NCI-H187 treated with DMSO at 0.1 percent for 48 hours (cell line): Measurements from ENCODE around the gene NFIA.

Experiments used
- DNase-seq: peaks from one replicate; lab custom pipeline; 2025; lab: John Stamatoyannopoulos, UW

NFIA gene

DNA sequence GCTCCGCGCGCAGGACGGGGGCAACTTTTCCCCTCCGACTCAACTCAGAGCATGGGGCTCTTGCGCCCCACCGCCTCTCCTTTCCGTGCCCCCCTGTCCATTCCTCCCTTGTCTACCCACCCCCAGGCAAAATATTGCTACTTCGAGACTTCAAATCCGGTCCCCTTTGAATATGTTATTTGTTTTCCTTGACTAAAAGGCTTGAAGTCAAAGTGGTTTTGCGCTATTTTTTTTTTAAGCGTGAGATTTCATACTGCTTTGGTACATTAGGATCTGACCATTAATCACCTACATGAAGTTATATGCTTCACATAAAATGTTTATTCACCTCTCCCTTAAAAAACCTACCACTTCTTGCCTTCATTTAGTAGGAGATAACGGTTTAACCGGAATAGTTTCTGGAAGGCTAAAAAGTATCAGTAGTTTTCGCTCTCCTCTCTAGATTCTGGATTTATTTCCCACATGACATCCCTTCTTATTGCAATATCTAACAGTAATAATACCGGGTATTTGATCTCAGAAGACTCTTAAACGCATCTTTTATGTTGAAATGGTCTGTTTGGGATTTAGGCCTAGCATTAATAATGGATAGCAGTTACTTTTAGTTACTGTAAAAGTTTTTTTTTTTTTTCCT, 1.6 kb downstream of the NFIA start:
- DNase-seq = no peak

DNA sequence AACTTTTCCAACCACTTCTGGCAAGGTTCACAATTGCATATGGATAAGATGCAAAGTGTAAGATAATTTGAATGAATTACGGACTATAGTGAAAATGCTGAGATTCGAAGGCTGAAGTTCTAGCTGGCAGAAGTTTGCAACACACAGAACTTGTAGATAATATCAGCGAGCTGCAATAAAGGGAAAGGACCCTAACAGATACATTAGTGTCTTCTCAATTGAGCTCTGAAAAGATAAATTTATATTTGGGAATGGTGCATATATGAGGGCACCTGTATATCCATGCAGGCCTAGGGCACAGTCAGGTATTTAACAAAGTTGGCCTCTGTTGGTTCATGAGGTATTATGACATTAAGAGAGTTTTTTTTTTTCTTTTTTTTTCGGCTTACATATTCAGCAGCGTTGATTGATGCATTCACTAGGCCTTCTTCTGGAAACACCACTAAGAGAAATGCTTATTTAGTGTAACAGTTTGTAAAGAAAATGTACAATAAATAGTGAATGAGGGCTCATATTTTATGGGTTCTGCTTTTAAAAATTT, 2.2 kb downstream of the NFIA start:
- no peak for DNase-seq

DNA sequence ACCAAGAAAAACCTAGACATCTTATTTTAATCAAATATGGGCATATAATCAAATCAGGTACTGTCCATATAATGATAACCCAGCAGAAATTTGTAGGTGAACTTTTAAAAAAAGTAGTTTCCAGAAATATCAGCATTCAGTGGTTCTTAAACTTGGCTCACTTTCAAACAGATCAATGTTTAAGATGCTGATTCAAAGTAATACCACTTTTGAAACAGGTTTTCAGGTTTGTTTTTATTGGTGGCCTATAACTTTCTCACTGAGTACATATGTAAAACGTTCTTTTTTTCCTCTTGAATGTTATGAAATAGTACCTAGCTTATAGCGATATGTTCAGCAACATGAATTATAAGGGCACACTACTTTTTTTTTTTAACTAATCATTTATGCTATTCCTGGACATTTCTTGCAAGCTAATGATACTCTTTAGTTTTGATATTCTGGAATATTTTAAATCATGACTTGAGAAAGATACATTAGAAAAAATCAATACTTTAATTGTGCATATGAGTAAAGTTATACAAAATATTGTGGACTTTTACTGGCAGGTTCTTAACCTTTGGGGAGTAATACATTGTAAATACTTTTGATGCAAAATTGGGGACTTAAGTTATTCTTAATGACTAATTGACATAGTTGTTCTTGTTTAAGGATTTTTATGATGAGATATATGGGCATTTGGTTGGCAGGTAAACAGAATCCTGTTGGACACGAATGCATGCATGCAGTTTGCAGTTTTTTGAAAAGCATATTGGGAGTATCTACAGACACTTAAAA, 3.0 kb downstream of the NFIA start:
- DNase-seq = no peak

DNA sequence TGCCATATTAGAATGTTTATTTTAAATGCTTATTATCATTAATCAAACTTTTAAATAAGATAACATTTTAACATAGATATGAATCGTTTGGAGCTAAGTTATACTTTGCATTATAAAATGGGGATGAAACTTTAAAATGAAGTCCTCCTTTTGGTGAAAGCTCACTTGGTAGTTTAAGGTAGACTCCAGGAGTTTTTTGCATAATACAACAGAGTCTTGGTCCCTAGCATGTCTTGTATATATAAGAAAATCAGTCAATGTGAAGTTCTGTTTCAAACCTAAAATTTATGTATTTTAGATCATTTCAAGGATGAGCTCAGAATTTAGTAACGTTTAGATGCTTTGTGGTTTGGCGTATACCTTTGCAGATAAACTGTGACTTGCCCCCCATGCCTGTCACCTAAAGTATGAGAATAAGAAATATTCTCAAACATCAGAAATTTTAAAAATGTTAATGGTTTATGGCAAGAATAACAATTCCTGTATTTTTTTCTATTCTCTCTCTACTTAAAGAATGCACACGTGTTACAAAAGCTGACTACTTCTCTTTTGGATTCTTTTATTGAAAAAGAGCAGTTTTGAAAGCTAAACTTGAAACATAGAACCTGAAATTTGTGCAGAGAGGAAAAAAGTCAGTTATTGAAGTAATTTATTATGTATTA, 3.8 kb downstream of the NFIA start:
- DNase-seq = no peak

DNA sequence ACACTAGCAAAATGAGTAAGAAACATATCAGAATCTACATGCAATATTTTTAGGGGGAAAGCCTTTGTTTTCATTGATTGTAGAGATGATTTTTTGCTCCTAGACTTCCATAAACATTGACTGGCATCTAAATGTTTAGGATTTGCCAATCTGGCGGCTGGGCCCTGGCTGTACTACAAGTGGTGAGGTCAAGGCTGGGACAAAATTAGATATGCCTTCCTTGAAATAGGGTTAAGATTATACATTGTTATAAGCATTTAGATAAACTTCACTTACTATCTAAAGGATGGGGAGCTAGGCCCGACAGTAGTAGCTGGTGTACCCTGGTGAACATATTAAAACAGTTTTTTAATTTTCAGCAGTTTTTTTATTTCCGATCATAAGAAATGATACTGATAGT, 5.2 kb downstream of the NFIA start:
- DNase-seq = no peak

DNA sequence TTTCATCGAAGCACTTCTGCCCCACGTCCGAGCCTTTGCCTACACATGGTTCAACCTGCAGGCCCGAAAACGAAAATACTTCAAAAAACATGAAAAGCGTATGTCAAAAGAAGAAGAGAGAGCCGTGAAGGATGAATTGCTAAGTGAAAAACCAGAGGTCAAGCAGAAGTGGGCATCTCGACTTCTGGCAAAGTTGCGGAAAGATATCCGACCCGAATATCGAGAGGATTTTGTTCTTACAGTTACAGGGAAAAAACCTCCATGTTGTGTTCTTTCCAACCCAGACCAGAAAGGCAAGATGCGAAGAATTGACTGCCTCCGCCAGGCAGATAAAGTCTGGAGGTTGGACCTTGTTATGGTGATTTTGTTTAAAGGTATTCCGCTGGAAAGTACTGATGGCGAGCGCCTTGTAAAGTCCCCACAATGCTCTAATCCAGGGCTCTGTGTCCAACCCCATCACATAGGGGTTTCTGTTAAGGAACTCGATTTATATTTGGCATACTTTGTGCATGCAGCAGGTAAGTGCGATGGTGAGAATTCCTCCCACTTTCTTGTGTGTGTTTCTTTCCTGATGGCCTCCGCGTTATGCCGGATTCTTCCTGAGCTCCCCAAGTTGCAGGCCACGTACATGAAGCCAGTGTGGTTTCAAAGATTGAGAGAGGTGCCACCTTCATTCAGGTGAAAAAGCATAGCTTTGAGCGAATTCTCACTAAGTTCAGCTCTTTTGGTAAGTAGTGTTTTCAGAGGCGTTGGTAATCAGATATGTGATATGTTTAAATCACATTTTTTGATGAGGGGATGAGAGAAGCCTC, 6.0 kb downstream of the NFIA start:
- DNase-seq = no peak

DNA sequence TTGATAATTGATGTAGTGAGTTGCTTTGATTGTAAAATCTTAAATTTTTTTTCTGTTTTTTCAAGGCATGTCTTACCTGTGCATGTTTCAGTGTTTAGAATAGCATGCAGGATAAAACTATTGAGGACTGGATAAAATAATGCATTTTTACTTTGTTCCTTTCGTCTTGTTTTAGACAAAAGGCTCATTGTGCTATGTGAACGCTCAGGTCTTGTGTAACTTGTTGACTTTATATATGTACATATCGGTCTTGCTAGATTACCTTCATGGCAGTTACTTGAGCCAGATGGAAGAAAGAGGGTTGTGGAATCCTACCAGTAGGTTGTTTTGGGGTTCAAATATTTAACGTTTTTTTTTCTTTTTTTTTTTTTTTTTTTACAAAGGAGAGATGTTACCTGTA, 7.0 kb downstream of the NFIA start:
- no peak for DNase-seq

DNA sequence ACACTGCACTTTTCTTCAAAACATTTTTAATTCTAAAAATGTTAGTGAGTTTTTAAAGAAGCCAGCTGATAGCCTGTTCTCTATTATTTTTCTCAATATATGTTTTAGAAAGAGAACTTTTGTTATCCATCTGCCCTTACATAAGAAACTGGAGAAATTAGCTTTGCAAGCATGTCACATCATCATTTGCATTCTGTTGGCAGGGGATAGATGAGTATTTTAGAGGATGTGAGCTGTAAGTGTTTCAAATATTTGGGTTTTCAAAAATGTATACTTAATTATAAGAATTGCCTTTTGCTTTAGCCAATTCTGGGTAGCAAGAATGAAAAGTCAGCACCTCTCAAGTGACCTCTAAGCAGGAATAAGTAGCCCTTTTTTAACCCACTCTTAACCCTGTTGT, 7.4 kb downstream of the NFIA start:
- no peak for DNase-seq

DNA sequence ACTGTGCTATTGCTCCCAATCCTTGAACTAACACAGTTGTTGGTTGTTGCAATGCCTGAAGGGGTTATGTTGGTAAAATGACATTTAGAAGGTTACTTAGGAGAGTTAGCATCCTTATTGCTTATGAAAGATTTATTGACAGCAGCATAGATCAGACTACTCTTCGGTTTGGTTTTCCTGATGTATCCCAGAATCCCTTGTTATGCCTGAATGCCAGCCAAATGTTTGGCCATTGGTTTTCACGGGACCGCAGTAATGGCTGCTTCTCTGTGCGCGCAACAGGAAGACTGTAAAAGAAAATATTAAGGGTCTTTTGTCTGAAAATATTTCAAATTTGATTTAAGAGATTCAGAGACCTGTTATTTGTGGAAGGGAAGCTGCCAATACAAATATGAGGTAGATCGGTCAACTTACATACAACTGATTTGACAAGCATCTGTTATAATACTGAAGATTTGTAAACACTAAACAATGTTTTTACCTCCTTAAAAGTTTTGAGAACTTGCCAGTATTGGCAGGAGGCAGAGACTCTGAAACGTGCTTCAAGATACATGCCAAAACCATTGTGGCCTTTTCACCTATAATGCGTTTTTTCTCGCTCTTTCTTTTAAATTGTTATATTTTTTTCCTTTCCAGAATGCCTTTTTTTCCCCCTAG, 8.3 kb downstream of the NFIA start:
- no peak for DNase-seq

DNA sequence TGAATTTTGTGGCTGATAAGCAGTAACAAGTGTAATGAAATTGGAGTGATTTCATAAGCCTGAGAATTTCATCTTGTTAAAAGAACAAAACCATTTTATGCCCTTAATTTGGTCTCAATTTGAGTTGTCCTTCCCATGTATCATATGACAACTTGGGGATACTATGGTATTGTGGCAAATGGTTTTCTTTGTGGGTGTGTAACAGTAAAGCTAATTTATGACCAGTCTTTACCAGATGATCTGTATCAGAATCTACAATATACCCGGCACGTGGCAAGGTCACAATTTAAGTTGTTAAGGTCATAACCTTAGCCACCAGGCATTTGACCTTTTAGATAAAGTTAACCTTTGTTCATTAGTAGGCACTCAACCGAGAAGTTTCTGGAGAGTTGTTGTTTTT, 9.1 kb downstream of the NFIA start:
- no peak for DNase-seq

DNA sequence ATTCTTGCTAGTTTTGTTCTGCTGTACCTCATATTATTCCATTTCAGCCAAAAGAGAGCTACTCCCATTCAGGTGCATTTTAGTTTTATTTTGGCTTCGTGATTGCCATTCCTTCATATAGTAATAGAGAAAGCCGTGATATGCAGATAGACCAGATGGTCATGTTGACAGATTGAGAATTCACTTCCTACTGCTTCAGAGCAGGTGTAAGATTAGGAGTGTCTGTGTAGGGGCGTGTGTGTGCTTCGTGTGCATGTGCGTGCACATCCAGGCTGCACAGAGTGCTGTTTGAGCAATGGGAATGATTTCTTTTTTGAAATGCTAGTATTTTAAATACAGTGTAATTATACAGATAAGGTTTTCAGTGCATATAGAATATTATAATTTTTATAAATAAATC, 10.3 kb downstream of the NFIA start:
- peak; percentile 14 for DNase-seq

DNA sequence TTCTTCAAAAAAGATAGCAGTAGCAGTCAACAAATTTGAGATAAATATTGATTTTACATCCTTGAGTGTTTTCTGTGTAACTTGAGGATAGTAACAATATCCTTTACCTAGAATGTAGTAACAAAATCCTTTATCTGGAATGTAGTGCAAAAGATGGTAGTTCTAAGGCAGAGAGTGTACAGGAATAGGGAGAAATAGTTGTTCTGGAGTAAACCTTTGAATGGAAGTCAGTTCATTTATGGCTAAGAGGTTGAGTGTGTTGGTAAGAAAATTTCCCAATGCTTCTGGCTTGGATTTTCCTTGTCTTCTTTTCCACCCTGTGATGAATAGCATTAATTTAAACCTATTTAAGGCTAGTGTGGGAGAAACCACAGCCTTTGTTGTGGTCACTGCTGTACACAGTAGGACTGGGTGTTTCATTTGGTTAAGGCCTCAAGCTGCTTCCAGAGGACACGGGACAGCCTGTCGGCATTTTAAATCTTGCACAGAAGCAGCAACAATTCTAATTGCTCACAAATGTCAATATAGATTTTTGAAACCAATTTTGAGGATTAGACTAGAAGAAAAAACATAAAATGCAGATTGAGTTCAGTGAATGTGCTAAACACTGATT, 11.3 kb downstream of the NFIA start:
- DNase-seq = no peak

DNA sequence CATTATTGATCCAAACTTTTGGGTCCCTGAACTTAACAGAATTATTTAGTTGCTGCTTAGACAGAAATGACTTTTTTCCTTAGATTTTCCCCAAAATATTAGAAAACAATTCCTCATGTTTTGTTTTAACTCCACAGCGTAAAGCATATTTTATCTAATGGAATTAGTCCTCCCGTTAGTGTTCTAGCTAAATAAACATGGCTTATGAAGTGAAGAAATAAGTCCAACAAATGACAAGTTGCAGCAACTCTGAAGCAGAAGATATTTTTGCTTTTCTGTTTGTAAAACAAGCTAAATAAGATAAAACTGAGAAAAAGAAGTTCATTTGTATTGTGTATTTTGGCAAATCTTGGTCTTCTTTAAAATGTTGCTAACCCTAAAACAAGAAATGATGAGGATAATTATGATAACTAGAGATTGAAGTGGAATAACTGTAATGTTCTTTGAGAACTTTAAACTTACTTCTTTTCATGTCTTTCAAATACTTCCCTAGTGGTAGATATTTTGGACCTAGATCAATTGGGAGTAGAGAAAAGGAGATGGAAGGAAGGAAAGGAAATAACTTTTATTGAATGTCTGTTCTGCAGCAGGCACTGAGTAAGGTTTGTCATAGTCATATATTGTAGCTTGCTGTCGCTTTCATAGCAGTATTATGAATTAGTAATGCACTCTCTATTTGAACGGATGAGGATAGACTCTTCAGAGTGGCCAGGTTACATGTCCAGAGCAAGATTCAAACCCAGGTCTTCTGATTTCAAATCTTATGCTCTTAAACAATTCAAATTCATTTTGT, 12.5 kb downstream of the NFIA start:
- DNase-seq = no peak

DNA sequence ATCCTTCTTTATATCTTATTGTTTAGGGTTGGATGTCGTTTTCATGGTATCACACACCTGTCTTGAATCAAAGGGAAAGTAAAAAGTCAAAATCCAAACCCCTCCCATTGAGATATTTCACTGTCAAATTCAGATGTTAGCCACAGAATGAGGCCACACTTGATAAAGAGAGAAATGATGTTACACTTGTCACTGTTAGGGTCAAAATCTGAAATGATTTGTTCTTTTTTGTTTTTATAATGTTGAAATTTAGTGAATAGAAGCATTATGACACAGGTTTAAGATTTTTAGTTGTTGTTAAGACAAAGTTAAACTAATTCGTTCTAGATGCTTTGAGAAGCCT, 13.1 kb downstream of the NFIA start:
- DNase-seq = no peak

DNA sequence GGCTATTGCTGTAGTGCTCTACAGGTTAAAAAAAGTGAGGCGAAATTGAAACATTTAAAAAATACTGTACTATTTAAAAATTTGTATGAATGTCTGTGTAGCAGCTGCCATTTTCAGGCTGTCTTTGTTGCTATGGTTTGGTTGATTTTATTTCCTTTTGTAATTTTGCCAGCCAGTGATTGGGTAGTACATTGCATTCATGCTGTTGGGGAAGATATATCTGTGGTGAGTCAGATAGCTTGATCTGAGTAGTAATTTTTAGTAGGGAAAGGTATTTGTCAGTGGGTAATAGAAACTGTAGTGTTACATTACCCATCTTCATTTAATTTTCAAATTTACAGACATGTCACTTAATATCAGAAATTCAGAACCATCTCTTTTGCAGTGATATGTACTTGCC, 15.0 kb downstream of the NFIA start:
- DNase-seq = no peak

DNA sequence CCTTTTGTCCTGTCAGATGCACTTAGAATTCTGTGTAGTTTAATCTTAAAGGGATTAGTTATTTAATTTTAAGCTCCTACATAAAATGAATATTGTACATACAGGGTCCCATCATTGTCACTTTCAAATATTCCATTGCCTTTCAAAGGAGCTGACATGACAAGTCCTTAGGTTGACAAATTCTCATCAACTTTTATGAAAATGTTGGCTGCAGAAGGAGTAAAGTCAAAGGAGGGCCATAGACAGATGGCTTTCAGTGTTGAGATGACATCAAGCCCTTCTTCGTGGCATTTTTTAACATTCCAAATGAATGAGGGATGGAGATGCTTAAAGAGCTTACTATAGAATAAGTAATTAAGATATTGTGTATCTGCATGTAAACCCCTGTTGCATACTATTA, 15.4 kb downstream of the NFIA start:
- DNase-seq = no peak

DNA sequence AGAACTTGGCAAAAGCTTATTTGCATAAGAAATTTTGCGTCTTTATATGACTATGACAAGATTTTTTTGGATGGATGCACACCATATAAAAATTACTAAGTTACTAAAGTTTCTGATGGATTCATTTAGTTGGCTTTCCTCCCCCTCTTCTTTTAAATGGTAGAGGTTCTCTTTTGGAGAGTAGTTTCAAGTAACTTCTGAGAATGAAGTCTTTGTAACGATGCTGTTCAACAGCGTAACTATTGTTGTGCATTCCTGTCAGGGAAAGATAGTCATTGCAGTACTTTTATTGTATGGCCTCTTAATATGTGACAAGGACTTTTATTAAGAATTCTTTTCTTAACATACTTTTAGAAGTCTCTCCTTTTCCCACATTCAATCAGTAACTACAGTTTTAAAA, 16.0 kb downstream of the NFIA start:
- DNase-seq = no peak

DNA sequence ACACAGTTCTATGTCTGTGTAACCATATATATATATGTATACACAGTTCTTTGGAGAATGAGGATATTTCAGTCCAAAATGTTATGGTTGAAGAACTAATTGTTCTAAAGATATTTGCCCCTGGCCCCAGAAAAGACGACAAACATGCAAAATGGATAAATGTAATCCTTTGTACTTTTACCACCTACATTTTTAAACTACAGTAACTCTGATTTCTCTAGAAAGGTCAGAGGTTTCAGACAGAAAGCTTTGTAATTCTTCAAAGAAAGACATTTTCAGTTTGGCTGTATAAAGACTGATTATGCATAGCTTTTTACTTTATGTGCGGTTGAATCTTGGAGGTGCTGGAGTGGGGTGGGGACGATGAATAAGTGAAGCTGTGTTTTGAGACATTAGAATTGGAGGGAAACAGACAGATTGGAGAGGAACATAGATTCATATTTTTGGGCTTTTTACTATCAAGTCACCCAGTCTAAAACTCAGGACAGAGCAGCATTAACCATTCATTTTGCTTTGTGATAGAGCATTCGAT, 16.6 kb downstream of the NFIA start:
- no peak for DNase-seq

DNA sequence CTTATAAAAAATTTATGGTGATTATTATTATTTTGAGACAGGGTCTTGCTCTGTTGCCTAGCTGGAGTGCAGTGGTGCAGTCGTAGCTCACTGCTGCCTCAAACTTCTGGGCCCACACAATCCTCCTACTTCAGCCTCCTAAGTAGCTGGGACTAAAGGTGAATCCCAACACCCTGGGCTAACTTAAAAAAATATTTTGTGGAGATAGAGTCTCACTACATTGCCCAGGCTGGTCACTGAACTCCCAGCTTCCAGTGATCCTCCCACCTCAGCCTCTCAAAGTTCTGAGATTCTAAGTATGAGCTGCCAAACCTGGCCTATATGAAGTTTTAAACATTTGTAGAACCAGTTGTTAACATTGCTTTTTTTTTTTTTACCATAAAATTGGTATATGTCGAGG, 18.2 kb downstream of the NFIA start:
- no peak for DNase-seq

DNA sequence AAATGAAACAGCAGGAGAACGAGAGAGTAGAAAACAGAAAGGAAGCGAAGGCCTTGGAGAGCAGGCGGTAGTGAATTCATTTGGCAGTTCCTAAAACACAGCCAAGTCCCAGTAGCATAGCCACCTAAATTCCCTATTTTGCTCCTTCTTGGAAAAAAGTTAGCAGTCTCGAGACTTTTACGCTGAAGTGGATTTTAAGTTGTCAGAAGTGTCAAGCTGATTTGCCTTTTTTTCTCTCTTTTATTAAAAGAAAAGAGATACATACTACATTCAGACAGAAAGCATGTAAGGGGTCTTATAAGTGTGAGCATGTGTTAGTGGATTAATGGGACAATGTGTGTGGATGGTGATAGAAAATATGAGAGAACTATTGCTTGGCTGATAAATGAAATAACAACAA, 19.2 kb downstream of the NFIA start:
- DNase-seq = no peak
